Skin epidermis (tissue), 12 donors: ENCODE data around the gene CCDC89.
A peak's percentile ranks its signal among the peaks of the same experiment; 100 is the strongest.
"Not testable (repeated sequence)": the region's sequence is repeated elsewhere in the genome, so short reads cannot be mapped to it uniquely, and the experiment has no call there.

Source experiments
- H3K27ac ChIP-seq, 21 experiments: fragments of 200-600 bp; sonication (generic) in 11 of 21; one replicate each; pipeline ENCODE4 v1.5.0; 2020; ENCODE audit warnings: mild to moderate bottlenecking in 3 of 21, inconsistent platforms in 2 of 21, moderate library complexity in 2 of 21
- H3K4me3 ChIP-seq, 7 experiments: fragments of 200-600 bp; sonication (generic) in 2 of 7; one replicate each; pipeline ENCODE4 v1.5.0; 2020; ENCODE audit warnings: inconsistent platforms in 2 of 7, mild to moderate bottlenecking in 2 of 7, moderate library complexity in 1 of 7

Gene CCDC89

DNA sequence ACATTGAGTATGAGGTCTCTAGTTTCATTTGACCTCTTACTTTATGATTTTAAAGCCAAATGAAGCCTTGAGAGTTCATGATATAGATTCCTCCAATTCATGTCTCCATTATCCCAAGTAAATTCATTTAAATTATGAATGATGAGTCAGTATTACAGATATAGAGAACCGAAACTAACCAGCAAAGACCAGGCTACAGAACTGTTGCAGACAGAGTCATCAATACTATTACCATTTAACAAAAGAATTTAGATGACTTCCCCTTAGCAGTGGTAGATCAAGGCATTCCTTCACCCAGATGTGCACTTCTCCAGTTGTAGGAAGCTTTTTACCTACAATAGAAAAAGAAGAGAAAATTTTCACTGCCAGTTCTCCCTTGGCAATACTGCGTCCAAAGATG, 11.8 kb upstream of the CCDC89 start:
- no peak overlapping the region for H3K4me3 ChIP-seq
- no peak overlapping the region for H3K27ac ChIP-seq

DNA sequence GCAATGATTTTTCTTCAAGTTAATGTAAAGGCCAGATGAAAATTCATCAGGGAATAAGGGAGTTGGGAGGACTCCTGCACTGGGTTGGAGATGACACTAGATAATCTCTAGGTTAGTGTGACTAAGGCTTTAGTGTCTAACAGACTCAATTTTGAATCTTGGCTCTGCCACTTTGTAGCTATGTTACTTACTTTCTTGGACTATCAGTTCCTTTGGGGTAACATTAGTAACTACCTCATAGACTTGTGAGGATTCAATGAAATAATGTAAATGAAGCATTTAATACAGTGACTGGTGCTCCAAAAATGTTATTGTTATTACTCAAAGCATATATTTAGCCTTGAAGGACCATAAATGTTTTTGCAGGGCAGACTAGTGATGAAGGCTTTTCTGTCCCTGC, 9.6 kb upstream of the CCDC89 start:
- Histone ChIP-seq H3K27ac (no peak overlapping the region), H3K4me3 (no peak overlapping the region)

DNA sequence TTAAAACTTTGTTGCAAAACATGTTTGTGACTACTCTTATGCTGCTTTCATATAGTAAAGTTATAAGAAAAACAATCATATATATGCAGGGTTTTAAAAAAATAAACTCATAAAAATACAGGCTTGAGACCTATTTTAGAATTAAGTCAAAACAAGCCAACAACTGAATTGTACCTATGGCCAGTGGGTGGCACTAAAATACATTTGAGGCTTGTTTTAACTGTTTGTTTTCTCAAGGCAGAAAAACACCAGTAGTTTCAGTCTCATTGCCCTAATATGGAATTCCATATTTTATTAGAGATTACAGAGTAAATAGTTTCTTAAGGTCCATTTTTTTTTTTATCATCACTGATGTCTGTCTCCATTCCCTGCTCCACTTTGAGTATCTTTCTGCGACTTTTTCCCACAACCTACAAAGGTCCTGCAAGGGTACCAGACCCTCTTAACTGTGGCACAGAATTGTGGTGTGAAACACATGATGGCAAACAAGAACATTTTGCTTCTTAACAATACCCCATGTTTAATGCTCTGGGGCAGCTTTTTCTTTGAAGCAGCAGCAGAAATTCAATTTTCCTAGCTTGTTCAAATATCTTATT, 8.5 kb upstream of the CCDC89 start:
- no peak overlapping the region for H3K4me3 ChIP-seq
- H3K27ac ChIP-seq = no peak overlapping the region

DNA sequence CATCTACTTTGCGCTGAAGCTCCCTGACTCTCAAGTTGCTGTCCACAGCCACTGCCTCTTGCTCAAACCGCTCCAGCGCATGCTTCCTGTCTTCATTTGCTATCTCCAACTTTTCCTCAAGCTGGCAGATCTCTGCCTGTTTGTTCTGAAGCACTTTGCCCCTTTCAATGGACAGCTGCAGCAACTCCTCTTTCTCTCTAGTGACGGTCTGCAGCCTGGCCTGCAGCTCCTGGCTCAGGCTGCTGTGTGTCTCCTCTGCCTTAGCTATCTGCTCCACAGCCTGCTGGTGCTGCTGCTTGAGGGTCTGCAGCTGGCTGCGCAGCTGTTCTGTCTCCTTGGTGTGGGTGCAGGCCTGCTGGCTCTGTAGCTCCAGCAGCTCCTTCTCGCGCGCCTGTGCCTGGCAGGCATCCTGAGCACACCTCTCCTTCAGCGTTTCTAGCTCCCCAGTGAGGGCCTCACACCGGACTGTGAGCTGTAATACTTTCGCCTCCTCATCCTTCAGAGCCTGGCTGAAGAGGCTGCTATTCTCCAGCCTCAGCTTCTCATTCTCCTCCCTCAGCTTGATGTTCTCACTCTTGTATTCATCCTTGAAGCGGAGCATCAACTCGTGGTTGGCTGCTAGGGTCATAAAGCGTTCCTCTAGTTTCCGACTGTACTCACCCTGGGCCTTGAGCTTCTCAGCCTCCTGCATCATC, 723 bp downstream of the CCDC89 start:
- peak overlapping the region in 6 of 7 experiments; percentile 15 to 44 (median 18) for H3K4me3 ChIP-seq
- H3K27ac ChIP-seq = peak overlapping the region in 14 of 21 experiments; percentile 2 to 68 (median 49)

DNA sequence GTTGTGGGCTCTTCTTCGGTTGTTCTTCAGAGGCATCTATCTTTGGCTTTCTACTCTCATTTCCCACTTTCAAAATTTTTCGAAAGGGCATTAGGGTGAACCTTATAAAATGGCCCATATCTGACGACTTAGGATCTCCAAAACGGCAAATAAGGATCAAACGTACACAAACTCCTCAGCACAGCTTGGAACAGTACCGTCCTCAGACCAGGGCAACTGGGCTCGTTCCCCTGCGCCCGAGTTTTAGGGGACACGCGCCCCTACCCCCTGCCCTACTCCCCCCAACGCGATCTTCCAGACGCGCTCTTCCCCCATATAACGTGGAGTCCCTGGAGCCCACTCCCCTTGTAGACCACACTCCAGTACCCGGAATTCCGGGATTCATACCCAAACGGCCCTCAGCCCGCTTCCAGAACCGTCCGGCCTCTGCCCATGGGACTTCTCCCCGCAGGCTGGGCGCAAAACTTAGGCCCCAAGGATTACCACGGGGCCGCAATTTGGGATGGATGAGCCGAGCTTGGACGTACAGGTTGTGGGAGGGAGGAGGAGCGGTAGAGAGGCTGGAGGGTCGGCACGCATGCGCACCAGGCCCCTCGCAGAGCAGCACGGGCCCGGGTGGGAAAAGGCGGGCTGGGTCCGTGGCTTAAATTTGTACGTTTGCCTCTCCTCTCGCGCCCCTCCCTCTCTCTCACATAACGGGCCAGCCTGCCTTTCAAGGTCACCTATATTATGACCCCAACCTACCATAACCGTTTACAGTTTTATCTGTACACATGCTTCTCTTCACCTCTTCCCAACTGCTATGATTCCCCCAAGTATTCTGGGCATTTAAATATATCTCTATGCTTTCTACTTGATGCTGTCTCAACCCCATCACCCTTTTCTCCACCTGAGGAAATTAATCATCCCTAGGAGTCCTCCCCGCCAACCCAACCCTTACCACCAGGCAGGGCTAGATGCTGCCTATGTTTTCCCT, 3.4 kb downstream of the CCDC89 start:
- H3K27ac ChIP-seq = peak overlapping the region in 18 of 21 experiments; percentile 2 to 77 (median 46)
- H3K4me3 ChIP-seq = peak overlapping the region; percentile 27 to 63 (median 44)

DNA sequence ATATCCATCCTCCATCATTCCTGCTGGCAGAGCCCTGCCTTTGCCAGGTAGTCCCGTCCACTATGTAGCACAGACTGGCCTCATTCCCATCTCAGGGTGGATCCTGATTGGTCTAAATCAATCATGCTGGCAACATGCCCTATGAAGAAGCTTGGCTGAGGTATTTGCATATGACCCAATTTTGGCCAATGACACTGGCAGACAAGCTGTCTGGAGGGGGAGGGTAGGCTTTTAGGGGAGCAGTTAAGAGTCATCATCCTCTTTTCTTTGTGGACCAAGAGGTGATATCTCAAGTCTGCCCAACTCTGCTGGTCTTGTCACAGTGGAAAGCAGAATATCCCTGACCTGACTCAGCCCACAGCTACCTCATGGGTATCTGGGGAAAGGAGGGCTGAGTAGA, 5.1 kb downstream of the CCDC89 start:
- H3K27ac ChIP-seq = no peak overlapping the region
- H3K4me3 ChIP-seq = no peak overlapping the region

DNA sequence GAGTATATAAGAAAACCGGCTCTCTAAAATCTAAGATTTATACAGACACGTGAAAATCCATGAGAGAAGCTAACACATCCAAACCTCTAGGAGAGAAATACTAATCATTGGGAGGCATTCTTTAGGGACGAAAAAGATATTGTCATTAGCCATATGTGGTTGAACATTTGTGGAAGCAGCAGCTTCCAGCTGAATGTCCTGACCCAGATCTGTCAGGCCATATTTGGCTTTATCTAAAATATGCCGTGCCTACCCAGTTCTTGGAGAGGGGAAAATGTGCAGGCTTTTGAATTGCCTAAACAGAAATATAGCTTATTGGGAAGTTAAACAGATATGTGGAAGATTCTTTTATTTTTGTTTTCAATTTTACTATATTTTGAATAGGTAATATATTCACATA, 6.4 kb downstream of the CCDC89 start:
- Histone ChIP-seq H3K4me3 (no peak overlapping the region), H3K27ac (no peak overlapping the region)

DNA sequence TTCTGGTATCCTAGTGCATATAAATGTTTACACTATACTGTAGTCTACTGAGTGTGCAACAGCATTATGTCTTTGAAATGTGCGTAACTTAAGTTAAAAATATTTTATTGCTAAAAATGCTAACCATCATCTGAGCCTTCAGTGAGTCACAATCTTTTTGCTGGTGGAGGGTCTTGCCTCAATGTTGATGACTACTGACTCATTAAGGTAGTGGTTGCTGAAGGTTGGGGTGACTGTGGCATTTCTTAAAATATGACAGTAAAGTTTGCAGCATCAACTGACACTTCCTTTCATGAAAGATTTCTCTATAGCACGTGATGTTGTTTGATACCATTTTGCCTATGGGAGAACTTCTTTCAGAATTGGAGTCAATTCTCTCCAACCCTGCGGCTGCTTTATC, 12.6 kb downstream of the CCDC89 start:
- no peak overlapping the region for H3K27ac ChIP-seq
- H3K4me3 ChIP-seq = no peak overlapping the region

DNA sequence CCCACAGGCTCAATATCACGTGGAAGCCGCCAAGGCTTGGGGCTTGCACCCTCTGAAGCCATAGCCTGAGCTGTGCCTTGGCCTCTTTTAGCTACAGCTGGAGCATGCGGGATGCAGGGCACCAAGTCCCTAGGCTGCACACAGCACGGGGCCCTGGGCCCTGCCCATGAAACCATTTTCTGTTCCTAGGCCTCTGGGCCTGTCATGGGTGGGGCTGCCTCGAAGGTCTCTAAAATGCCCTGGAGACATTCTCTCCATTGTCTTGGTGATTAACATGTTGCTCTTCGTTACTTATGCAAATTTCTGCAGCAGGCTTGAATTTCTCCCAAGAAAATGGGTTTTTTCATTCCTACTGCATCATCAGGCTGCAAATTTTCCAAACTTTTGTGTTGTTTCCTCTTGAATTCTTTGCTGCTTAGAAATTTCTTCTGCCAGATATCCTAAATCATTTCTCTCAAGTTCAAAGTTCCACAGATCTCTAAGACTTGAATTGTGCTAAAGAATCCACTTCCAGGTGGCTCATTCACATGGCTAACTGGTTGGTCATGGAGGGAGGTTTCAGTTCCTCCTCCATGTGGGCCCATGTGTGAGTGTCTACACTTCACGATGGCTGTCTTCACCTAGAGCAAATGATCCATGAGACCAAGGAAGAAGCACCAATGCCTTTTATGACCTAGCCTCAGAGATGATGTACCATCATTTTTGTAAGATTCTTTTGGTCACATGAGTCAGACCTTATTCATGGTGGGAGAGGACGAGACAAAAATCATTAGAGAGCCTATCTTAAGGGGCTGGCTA, 13.7 kb downstream of the CCDC89 start:
- no peak overlapping the region for H3K27ac ChIP-seq

DNA sequence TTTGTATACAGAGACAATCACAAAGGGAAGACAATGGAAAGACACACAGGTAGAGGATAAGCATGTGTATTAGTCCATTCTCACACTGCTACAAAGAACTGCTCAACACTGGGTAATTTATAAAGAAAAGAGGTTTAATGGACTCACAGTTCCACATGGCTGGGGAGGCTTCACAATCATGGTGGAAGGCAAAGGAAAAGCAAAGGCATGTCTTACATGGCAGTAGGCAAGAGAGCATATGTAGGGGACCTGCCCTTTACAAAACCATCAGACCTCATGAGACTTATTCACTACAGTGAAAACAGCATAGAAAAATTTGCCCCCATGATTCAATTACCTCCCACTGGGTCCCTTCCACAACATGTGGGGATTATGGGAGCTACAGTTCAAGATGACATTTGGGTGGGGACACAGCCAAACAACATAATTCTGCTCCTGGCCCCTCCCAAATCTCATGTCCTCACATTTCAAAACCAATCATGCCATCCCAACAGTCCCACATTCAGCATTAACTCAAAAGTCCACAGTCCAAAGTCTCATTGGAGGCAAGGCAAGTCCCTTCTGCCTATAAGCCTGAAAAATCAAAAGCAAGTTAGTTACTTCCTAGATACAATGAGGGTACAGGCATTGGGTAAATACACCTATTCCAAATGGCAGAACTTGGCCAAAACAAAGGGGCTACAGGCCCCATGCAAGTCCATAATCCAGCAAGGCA, 14.9 kb downstream of the CCDC89 start:
- H3K4me3 ChIP-seq, H3K27ac ChIP-seq: not testable (repeated sequence)

More for the DNA sequence above, 13.7 kb downstream of the CCDC89 start:
- no peak overlapping the region for H3K4me3 ChIP-seq

DNA sequence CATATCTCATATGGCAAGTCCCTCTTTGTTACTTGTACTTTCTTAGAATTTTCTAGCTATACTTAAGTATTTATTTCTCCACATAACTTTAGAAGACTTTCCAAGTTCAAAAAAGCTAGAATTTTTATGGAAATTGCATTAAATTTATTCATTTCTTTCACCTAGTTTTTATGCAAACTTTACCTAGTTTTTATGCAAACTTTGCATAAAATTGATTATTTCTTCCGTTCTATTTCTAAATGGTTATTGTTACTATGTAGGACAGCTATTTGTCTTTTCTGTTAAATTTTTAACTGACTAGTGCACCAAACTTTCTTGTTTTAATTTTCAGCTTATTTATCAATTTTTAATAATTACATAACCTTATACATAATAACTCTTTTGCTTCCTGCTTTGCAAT, 17.8 kb downstream of the CCDC89 start:
- H3K4me3 ChIP-seq = no peak overlapping the region
- no peak overlapping the region for H3K27ac ChIP-seq

DNA sequence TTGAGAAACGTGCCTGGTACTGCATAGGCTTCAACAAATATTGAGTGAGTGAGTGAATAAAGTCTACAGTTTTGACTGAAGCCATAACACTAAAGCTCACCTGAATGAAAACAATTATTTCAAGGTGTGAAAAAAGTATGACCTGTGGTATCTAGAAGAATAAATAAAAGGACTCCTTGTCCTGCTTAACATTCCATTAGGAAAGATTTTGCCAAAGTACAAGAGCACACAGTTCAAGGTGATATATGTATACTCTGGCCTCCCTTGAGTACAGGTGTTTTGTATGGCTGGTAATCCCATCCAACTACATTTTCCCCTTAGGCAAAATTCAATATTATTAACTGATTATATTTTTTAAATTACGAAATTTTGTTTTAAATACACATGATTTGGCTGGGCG, 19.3 kb downstream of the CCDC89 start:
- no peak overlapping the region for H3K27ac ChIP-seq

DNA sequence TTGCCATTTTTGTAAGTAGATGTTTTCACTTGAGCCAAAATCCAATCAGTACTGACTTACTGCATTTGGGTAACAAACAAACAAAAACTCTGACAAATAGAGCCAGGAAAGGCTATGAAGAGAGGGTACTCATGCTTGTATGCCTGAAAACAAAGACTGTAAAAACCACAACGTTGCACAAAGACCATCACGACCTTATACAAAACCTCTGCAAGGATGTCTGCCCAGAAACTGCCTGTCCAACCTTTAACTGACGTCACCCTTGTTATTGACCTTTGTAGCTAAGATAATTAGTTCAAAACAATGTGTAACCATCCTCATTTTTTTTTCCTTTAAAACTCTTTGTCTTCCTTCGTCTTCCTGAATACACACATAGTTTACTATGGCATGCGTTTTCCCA, 20.3 kb downstream of the CCDC89 start:
- H3K4me3 ChIP-seq = peak overlapping the region in 1 of 7 experiments; percentile 90
- peak overlapping the region in 4 of 21 experiments; percentile 97 to 99 (median 98) for H3K27ac ChIP-seq

More for the DNA sequence above, 19.3 kb downstream of the CCDC89 start:
- no peak overlapping the region for H3K4me3 ChIP-seq

DNA sequence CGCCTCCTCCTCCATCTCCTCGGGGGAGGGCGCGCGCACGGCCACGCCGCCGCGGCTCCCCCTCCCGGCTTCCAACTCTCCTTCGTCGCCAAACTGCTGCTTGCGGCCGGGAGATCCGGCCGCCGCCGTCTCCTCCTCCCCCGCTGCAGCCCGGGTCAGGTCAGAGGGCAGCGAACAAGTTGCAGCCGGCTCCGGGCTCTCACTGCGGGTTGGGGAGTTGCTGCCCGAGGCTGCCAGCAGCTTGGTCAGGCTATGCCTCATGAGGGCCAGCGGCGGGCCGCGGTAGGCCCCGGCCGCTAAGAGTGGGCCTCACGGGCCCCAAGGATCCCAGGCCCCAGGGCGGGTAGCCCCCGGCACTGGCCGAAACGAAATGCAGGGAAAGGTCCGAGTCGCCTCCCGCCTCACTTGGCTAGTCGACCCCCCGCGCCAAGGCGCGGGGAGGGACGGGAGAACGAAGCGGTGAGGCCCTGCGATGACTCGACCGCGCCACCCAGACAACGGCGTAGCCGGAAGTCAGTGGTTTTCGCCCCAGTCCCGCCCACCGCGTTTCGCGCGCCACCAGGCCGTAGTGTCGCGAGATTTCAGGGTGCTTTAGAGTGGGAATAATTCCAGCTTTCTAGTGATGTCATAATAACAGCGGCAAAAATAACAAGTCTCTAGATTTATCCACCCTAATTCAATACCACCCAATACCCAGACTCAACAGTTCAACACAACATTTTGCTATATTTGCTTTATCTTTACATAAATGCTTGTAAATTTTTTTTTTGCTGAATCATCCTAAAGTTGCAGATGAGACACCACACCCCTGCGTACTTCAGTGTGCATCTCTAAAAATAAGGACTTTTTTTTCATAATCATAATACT, 21.1 kb downstream of the CCDC89 start, which contains the start of gene CREBZF:
Gene CREBZF (minus strand): TSS at position 515 of the 867 bp plus-strand sequence. CDS start 254 bp downstream, at position 261.
- peak within 1 kb of the TSS; percentile 89 to 100 (median 98) for H3K27ac ChIP-seq
- peak within 1 kb of the TSS; percentile 60 to 99 (median 90) for H3K4me3 ChIP-seq

DNA sequence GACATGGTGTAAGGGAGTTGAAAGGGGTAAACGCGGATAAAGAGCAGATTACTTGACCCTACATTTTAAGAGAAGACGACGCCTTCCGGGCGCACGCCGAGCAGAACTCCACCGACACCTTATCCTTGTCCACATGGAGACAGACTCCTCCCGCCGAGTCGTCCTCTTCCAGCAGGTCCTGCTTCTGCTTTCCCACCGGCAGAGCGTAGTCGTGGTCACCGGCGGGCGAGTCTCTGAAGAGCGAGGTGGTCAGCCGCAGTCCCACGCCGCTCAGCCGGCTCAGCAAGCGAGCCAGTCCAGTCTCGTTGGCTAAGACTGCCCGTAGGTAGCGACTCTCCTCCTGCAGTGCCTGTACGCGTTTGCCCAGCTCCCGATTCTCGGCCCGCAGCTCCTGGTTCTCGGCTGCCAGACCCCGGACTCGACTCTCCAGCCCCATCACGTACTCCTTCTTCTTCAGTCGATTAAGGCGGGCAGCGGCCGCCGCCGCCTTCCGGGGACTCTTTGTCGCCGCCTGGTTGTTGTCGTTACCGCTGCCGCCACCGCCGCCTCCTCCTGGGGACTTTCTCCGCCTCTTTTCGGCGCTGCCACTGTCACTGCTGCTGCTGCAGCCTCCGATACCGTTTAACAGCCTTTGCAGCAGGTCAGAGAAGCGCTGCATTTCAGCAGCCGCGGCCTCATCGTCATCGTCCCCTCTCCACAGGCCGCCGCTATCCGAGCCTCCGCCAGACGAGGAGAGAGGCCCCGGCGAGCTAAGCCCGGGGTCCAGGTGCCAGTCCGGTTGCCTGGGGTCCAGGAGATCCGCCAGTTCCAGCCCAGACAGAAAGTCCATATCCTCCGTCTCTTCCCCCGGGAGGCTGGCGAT, 22.0 kb downstream of the CCDC89 start:
- peak overlapping the region; percentile 60 to 99 (median 90) for H3K4me3 ChIP-seq
- H3K27ac ChIP-seq = peak overlapping the region; percentile 89 to 100 (median 98)

DNA sequence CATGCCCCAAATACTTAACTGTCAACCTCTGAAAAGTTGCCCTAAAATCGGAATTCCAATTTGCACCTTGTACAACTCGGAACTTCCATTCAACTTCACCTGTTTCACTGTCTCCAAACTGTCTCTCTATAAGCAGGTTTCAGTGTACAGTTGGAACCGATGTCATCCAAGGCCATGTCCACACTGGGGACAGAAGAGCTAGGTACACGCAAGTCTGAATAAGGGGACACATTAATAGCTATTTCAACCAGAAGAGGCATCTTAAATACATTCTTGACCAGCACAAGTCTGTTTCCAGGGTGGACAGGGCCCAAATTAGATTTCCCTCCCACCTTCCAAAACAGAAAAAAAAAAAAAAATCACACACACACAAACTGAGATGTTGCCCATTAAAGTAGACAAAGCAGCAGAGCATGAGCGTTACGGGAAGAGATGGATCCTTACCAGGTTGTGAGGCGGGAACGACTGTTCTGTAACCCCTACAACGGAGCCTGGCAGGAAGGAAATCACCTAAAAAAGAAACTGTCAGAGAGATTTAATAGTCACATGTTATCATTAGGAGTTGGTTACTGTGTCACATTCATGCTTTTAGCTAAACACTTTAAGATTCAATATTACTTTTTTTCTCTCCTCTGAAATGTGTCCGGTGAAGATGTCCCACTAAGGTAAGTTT, 22.8 kb downstream of the CCDC89 start:
- H3K27ac ChIP-seq = peak overlapping the region in 20 of 21 experiments; percentile 94 to 100 (median 98)
- H3K4me3 ChIP-seq = peak overlapping the region; percentile 60 to 99 (median 90)
